Panc1 (cell line): Measurements from ENCODE around the gene FAM107B. TPM values are rescaled to one million over a fixed set of nuclear protein-coding genes. Genes with fewer than 3 reads are reported as not detected.

Experiments used
- ATAC-seq: fragments of 200-7000 bp; cut with Tn5 transposase; 2 replicates; pipeline ENCODE4 v1.9.1; 2020; ENCODE audit warnings: mild to moderate bottlenecking, moderate library complexity
- BruUV-seq: library from RNA; stranded (reverse); fragments of 400-500 nt; replicated peaks from 2 replicates; lab custom pipeline; 2021; lab: Mats Ljungman, UMichigan
- CTCF ChIA-PET: fragments of 300-600 bp; sonication (Branson Sonifier 250); formaldehyde crosslinking; loops from one replicate; lab custom pipeline; 2022; ENCODE audit warnings: antibody characterized with exemption; lab: Charles Lee
- POLR2A ChIA-PET: fragments of 300-600 bp; sonication (Branson Sonifier 250); formaldehyde crosslinking; loops from one replicate; lab custom pipeline; 2022; ENCODE audit warnings: antibody characterized with exemption; lab: Charles Lee
- DNase-seq: peaks from one replicate; pipeline ENCODE4 v3.0.0-alpha.2; 2010; ENCODE audit warnings: low read depth, low spot score
- H3K27ac ChIP-seq: 2 replicates; pipeline ENCODE4 v1.5.1; 2011; ENCODE audit warnings: mild to moderate bottlenecking, low read length, inconsistent platforms
- H3K27me3 ChIP-seq: fragments of 200-500 bp; sonication (Bioruptor generic); 2 replicates; pipeline ENCODE4 v1.6.0; 2014; ENCODE audit warnings: low read length, inconsistent platforms; ENCODE audit not compliant: control insufficient read depth, insufficient read depth
- H3K36me3 ChIP-seq: fragments of 200-500 bp; sonication (Bioruptor generic); 2 replicates; pipeline ENCODE4 v1.5.1; 2014; ENCODE audit warnings: inconsistent platforms, mild to moderate bottlenecking, low read length, moderate library complexity; ENCODE audit not compliant: control insufficient read depth, insufficient read depth
- H3K4me1 ChIP-seq: 2 replicates; pipeline ENCODE4 v1.5.1; 2011; ENCODE audit warnings: inconsistent platforms, mild to moderate bottlenecking, low read length, moderate library complexity; ENCODE audit not compliant: control insufficient read depth, insufficient read depth
- H3K4me3 ChIP-seq, 2 experiments: 2 replicates each; pipeline ENCODE4 v1.5.1; 2011 to 2012; ENCODE audit warnings: low read depth in 2 of 2, low read length in 2 of 2, mild to moderate bottlenecking in 2 of 2, inconsistent platforms in 1 of 2, moderate library complexity in 1 of 2
- H3K9me3 ChIP-seq: fragments of 200-500 bp; sonication (Bioruptor generic); 2 replicates; pipeline ENCODE4 v1.5.1; 2014; ENCODE audit warnings: low read depth, mild to moderate bottlenecking, inconsistent platforms, low read length, moderate library complexity; ENCODE audit not compliant: control insufficient read depth, insufficient read depth
- CTCF ChIP-seq: fragments of 450-650 bp; IDR thresholded peaks from 2 replicates; pipeline ENCODE4 v1.5.1; 2017; ENCODE audit warnings: mild to moderate bottlenecking
- POLR2AphosphoS5 ChIP-seq: IDR thresholded peaks from 2 replicates; pipeline ENCODE4 v1.6.1; 2012; ENCODE audit warnings: mild to moderate bottlenecking, low read depth, low read length, moderate library complexity
- REST ChIP-seq, 2 experiments: IDR thresholded peaks; 2 replicates each; pipeline ENCODE4 v1.6.1; 2011 to 2012; ENCODE audit warnings: low read depth in 2 of 2, control low read depth in 1 of 2, low read length in 1 of 2, mild to moderate bottlenecking in 1 of 2, moderate library complexity in 1 of 2; ENCODE audit not compliant: insufficient read depth in 1 of 2
- SIN3A ChIP-seq: IDR thresholded peaks from 2 replicates; pipeline ENCODE4 v1.6.1; 2012; ENCODE audit warnings: low read depth, mild to moderate bottlenecking, low read length, moderate library complexity, borderline replicate concordance; ENCODE audit not compliant: insufficient read depth
- TCF7L2 ChIP-seq: IDR thresholded peaks from 2 replicates; pipeline ENCODE4 v1.6.1; 2011; ENCODE audit warnings: mild to moderate bottlenecking, low read depth, low read length, inconsistent platforms
- in situ Hi-C: cut with HindIII; loops from 2 replicates; pipeline ENCODE4 v1.10.0; 2016; ENCODE audit warnings: low sequenced_read_pairs, low pct_unique_long_range_greater_than_20kb
- intact Hi-C: fragments of 100-400 bp; cut with micrococcal nuclease; formaldehyde crosslinking; loops from one replicate; pipeline ENCODE4 v1.10.0; 2022; ENCODE audit not compliant: unreplicated experiment
- total RNA-seq: library from RNA; stranded (reverse); gene quantifications from one replicate; pipeline ENCODE4 v1.2.1, GENCODE V29; 2021; ENCODE audit not compliant: unreplicated experiment

The FAM107B gene
- total RNA-seq, 1 experiment from 2014 or later: 13.4 TPM

- intact Hi-C loops (loop anchor here (10.0 kb wide), 1 partner anchor 283 kb away; no protein-coding TSS in a partner anchor), in situ Hi-C loops (no loop called here)
- BruUV-seq: no TSS peak
- ChIA-PET CTCF (no interaction called here), POLR2A (no interaction called here)
- Histone ChIP-seq H3K4me1 (no peaks in the 10 kb centered on the region), H3K27me3 (no peaks in the 10 kb centered on the region), H3K27ac (no peak overlapping the region), H3K36me3 (no peaks in the 10 kb centered on the region), H3K9me3 (no peaks in the 10 kb centered on the region), H3K4me3 (no peak overlapping the region)
- ATAC-seq: no peak
- no peak for DNase-seq
- TF ChIP-seq POLR2AphosphoS5 (no peak), TCF7L2 (no peak), CTCF (no peak), SIN3A (no peak), REST (IDR thresholded peaks at IDR 0.05; ENCODE audit: insufficient read depth in 1 of 2, low read depth in 2 of 2, low read length in 1 of 2) (no peak)
These were observed 297.3 kb downstream of the FAM107B start for GRCh38 chr10:14477408-14477710.

GRCh38 chr10:14476641-14477407 lies 297.9 kb downstream of the FAM107B start:
- no peak overlapping the region for H3K27ac ChIP-seq
- POLR2A ChIA-PET: no interaction called here
- no peak for ATAC-seq

More at GRCh38 chr10:14476641-14477407, 297.9 kb downstream of the FAM107B start:
- TF ChIP-seq TCF7L2 (no peak), CTCF (no peak), POLR2AphosphoS5 (no peak), SIN3A (no peak), REST (IDR thresholded peaks at IDR 0.05; ENCODE audit: insufficient read depth in 1 of 2, low read depth in 2 of 2, low read length in 1 of 2) (no peak)
- Histone ChIP-seq H3K36me3 (no peaks in the 10 kb centered on the region), H3K4me1 (no peaks in the 10 kb centered on the region), H3K27me3 (no peaks in the 10 kb centered on the region), H3K9me3 (no peaks in the 10 kb centered on the region), H3K4me3 (no peak overlapping the region)
- no peak for DNase-seq
- BruUV-seq: no TSS peak
- intact Hi-C loops: loop anchor here (10.0 kb wide), 1 partner anchor 282 kb away; no protein-coding TSS in a partner anchor
- CTCF ChIA-PET: no interaction called here
- in situ Hi-C loops: no loop called here
